Ovary (tissue), 9 donors: ENCODE results near the gene KCNMB2. TPM values are rescaled to one million over a fixed set of nuclear protein-coding genes. Genes with fewer than 3 reads are reported as not detected.

Source experiments
- DNase-seq, 5 donors: peaks; one replicate each; pipeline ENCODE4 v3.0.0-alpha.2; 2019 to 2020
- H3K27ac ChIP-seq, 2 donors: fragments of 200-600 bp; one replicate each; pipeline versions ENCODE4 v1.5.1 to v1.8.0; 2019 to 2022
- H3K27me3 ChIP-seq: fragments of 200-600 bp; one replicate; pipeline ENCODE4 v1.8.0; 2022
- H3K36me3 ChIP-seq: fragments of 200-600 bp; sonication (generic); one replicate; pipeline ENCODE4 v1.5.1; 2019
- H3K4me1 ChIP-seq: one replicate; pipeline ENCODE4 v1.8.1; 2013; ENCODE audit warnings: mild to moderate bottlenecking, moderate library complexity; ENCODE audit not compliant: insufficient read depth
- H3K4me3 ChIP-seq: fragments of 200-600 bp; sonication (generic); one replicate; pipeline ENCODE4 v1.5.1; 2017
- H3K9me3 ChIP-seq, 2 donors: fragments of 200-600 bp in 1 of 2; sonication (generic) in 1 of 2; one replicate each; pipeline versions ENCODE4 v1.5.1 to v1.8.1; 2013 to 2019; ENCODE audit warnings: mild to moderate bottlenecking in 1 of 2, moderate library complexity in 1 of 2
- CTCF ChIP-seq, 3 donors: fragments of 450-650 bp in 2 of 3; fragments of 200-600 bp in 1 of 3; IDR thresholded peaks; one replicate each; pipeline versions ENCODE4 v1.5.1 to v1.8.0; 2016 to 2022; ENCODE audit warnings: antibody characterized with exemption in 3 of 3, mild to moderate bottlenecking in 1 of 3
- EP300 ChIP-seq: sonication (generic); formaldehyde crosslinking; IDR thresholded peaks from one replicate; pipeline ENCODE4 v1.6.1; 2017; ENCODE audit warnings: antibody characterized with exemption
- POLR2A ChIP-seq: fragments of 450-650 bp; IDR thresholded peaks from one replicate; pipeline ENCODE4 v1.6.1; 2017; ENCODE audit warnings: antibody characterized with exemption, mild to moderate bottlenecking, moderate library complexity
- WGBS, 3 donors: extraction: QIAGEN DNeasy Blood & Tissue Kit in 1 of 3; methylation state at CpG; one replicate each; pipeline versions ENCODE4 v1.1.5 to v1.1.7; 2013 to 2017; 5-methylcytosine and 5-hydroxymethylcytosine counted together
- intact Hi-C, 4 donors: fragments of 100-400 bp; cut with DNase I; formaldehyde crosslinking; loops; one replicate each; pipeline versions ENCODE4 v1.11.0 to v1.15.1; 2022 to 2023
- polyA plus RNA-seq, 2 donors: library from polyadenylated mRNA; stranded (reverse); fragments of 200-250 nt in 1 of 2; fragments of 350-450 nt in 1 of 2; fragmentation: Illumina TruSeq in 1 of 2; extraction: RNeasy Lipid Tissue Mini Kit (QIAGEN cat#74804) in 1 of 2; gene quantifications; one replicate each; pipeline ENCODE4 v1.2.3, GENCODE V29; 2013 to 2014
- total RNA-seq, 7 donors: library from RNA; depleted of rRNA in 2 of 7; stranded (reverse); fragments of >200 nt in 2 of 7; fragmentation: NEBNext Ultra II Directional in 3 of 7; extraction: Animal tissue kit (Norgen Biotek cat#: 25700) in 3 of 7; gene quantifications; one replicate each; pipeline versions ENCODE4 v1.1.0 to v1.2.4, GENCODE V29; 2016 to 2023
- donor health status: DM: no; HTN: no; CAD: no; lungs with moderate emphysema.
- donor health status: DM: no; HTN: no; CAD: no.
- donor health status: Bipolar disorder and iron deficiency.
- donor health status: DM: yes; HTN: yes; CAD: no.
- donor health status: DM: no; HTN: no; CAD: no.
- donor health status: DM: yes; HTN: yes; CAD: no.

The KCNMB2 gene
- total and polyA plus RNA-seq, 9 donors = 5.7 to 11.6 (median 7.5) TPM

GRCh38 chr3:178845420-178846118 is 309.3 kb downstream of the KCNMB2 start:
- no peak for TF ChIP-seq EP300
- TF ChIP-seq CTCF (IDR thresholded peaks at IDR 0.05) = no peak
- no peak for TF ChIP-seq POLR2A
- no peaks in the 10 kb centered on the region for H3K36me3 ChIP-seq
- WGBS, 3 donors = 70 to 82% (median 76%) methylated on average over 3 of the region's 3 CpGs
- no peaks in the 10 kb centered on the region for H3K4me1 ChIP-seq
- intact Hi-C loops = no loop called here
- H3K27me3 ChIP-seq = no peaks in the 10 kb centered on the region
- no peak overlapping the region for H3K4me3 ChIP-seq
- no peaks in the 10 kb centered on the region for H3K9me3 ChIP-seq
- DNase-seq = no peak
- H3K27ac ChIP-seq = no peak overlapping the region

GRCh38 chr3:178847190-178847589 is 311.0 kb downstream of the KCNMB2 start:
- Histone ChIP-seq H3K27ac (no peak overlapping the region), H3K9me3 (no peaks in the 10 kb centered on the region), H3K27me3 (no peaks in the 10 kb centered on the region), H3K36me3 (no peaks in the 10 kb centered on the region), H3K4me3 (no peak overlapping the region), H3K4me1 (no peaks in the 10 kb centered on the region)
- no peak for DNase-seq
- whole genome bisulfite sequencing, 3 donors = 30 to 51% (median 42%) methylated on average over 2 of the region's 2 CpGs
- intact Hi-C loops = no loop called here
- TF ChIP-seq POLR2A (no peak), CTCF (IDR thresholded peaks at IDR 0.05) (no peak), EP300 (no peak)

DNA sequence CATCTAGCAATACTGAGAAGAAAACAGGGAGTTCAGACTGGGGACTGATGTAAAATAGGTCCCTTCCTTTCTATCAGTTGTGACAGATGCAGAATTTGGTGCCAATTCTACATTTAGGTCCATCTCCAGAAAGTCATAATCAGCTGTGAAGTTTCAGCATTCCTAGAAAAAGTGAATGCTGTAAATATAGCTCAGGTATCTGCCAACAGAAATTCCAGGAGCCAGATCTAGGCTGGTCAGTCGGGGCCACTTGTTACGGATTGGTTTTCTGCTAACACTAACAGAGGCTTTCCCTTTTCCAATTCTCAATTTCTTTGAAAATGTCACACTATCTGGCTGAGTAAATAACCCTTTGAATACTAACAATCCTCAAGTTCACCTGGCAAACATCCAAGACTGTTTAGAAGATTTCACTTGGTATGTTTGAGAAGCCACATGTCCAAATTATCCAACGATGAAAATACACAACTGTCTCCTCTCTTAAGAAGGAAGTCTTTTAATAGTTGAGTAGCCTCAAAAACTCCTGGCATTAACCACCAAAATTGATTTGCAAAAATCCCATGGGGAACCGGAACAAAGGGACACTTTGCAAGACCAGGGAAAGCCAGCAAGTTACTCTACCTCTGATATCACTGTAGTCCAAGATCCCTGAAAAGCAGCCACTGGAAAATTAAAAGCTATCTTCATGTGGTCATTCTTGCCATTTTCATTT is 313.1 kb downstream of the KCNMB2 start:
- Histone ChIP-seq H3K36me3 (no peaks in the 10 kb centered on the region), H3K4me1 (no peaks in the 10 kb centered on the region), H3K9me3 (no peaks in the 10 kb centered on the region), H3K4me3 (no peak overlapping the region), H3K27me3 (no peaks in the 10 kb centered on the region), H3K27ac (no peak overlapping the region)
- WGBS, 3 donors = 37 to 57% (median 50%) methylated on average over 4 of the region's 4 CpGs
- intact Hi-C loops = no loop called here
- TF ChIP-seq POLR2A (no peak), EP300 (no peak), CTCF (IDR thresholded peaks at IDR 0.05) (no peak)
- no peak for DNase-seq

DNA sequence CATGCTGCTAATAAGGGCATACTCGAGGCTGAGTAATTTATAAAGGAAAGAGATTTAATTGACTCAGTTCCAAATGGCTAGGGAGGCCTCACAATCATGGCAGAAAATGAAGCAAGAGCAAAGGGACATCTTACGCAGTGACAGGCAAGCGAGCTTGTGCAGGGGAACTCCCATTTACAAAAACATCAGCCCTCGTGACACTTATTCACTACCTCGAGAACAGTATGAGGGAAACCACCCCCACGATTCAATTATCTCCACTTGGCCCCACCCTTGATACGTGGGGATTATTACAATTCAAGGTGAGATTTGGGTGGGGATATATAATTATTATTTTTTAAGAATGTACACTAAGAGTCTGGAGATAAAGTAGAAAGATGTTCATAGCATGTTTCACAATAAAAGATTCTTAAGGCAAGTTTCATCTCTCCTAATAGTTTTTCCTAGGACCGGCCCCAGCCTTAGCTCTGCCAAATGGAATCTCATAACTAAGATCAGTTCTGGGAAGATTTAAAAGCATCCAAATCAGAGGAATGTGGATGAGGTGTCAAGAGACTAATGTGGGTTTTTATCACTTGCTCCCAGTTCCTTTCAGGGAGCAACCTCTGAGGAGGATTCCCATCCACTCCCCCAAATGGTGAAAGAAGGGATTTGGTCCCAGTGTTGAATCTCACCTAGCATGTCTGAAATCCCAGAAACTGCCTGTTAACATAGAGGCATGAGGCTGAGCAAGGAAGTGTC is 314.4 kb downstream of the KCNMB2 start:
- no peak overlapping the region for H3K27ac ChIP-seq
- no peak for TF ChIP-seq POLR2A
- H3K4me1 ChIP-seq = no peaks in the 10 kb centered on the region

More for the DNA sequence above, 314.4 kb downstream of the KCNMB2 start:
- DNase-seq = no peak
- H3K36me3 ChIP-seq = no peaks in the 10 kb centered on the region
- no peaks in the 10 kb centered on the region for H3K27me3 ChIP-seq
- no peaks in the 10 kb centered on the region for H3K9me3 ChIP-seq
- intact Hi-C loops = no loop called here
- H3K4me3 ChIP-seq = no peak overlapping the region
- WGBS, 3 donors = 70 to 80% (median 76%) methylated on average over 8 of the region's 8 CpGs
